GM12878 (cell line): Measurements from ENCODE around the gene FHL3. TPM values are rescaled to one million over a fixed set of nuclear protein-coding genes. Genes with fewer than 3 reads are reported as not detected.

ENCODE experiments used
- ATAC-seq: fragments of 200-7000 bp; cut with Tn5 transposase; 3 replicates; pipeline ENCODE4 v1.9.1; 2020; ENCODE audit warnings: mild to moderate bottlenecking, moderate library complexity
- BruUV-seq: library from RNA; stranded (reverse); fragments of 400-500 nt; replicated peaks from 2 replicates; lab custom pipeline; 2021; lab: Mats Ljungman, UMichigan
- CTCF ChIA-PET: fragments of 300-600 bp; sonication (Branson Sonifier 250); formaldehyde crosslinking; extraction: SDS; loops from one replicate; lab custom pipeline; 2021; ENCODE audit warnings: inconsistent platforms; lab: Yijun Ruan, JAX
- POLR2A ChIA-PET: fragments of 350-600 bp; formaldehyde crosslinking; extraction: SDS; loops from one replicate; lab custom pipeline; 2021; ENCODE audit warnings: inconsistent platforms; lab: Charles Lee
- RAD21 ChIA-PET: fragments of 300-600 bp; sonication (Branson Sonifier 250); formaldehyde crosslinking; loops from one replicate; lab custom pipeline; 2023; ENCODE audit warnings: antibody characterized with exemption; ENCODE audit not compliant: unreplicated experiment; lab: Charles Lee
- SMC1A ChIA-PET: fragments of 300-600 bp; sonication (Branson Sonifier 250); formaldehyde crosslinking; loops from one replicate; lab custom pipeline; 2023; ENCODE audit not compliant: unreplicated experiment, uncharacterized antibody; lab: Charles Lee
- DNase-seq: peaks from one replicate; pipeline ENCODE4 v3.0.0-alpha.2; 2011; ENCODE audit warnings: low read depth, low spot score
- FAIRE-seq: peaks from 3 replicates; lab custom pipeline; 2011; peaks lifted over from hg19 to GRCh38; lab: Jason Lieb, UNC
- H2AFZ ChIP-seq: 2 replicates; pipeline ENCODE4 v1.6.0; 2011; ENCODE audit warnings: low read depth, low read length, control low read depth; ENCODE audit not compliant: control insufficient read depth
- H3K27ac ChIP-seq: 2 replicates; pipeline ENCODE4 v1.5.1; 2011; ENCODE audit warnings: control low read depth; ENCODE audit not compliant: control insufficient read depth, insufficient read depth
- H3K27me3 ChIP-seq, 2 experiments: replicated peaks in 1 of 2; 2 replicates each; pipeline versions ENCODE4 v1.6.0 to v1.6.1; 2011; ENCODE audit warnings: low read length in 1 of 2; ENCODE audit not compliant: control insufficient read depth in 2 of 2, insufficient read depth in 2 of 2
- H3K36me3 ChIP-seq, 2 experiments: 2 replicates each; pipeline ENCODE4 v1.5.1; 2011; ENCODE audit warnings: low read length in 1 of 2; ENCODE audit not compliant: control insufficient read depth in 2 of 2, insufficient read depth in 2 of 2
- H3K4me1 ChIP-seq: 2 replicates; pipeline ENCODE4 v1.6.1; 2011; ENCODE audit warnings: mild to moderate bottlenecking, low read length, moderate library complexity, mixed read lengths; ENCODE audit not compliant: control insufficient read depth, insufficient read depth
- H3K4me2 ChIP-seq: 2 replicates; pipeline ENCODE4 v1.6.0; 2011; ENCODE audit warnings: control low read depth; ENCODE audit not compliant: control insufficient read depth, insufficient read depth
- H3K4me3 ChIP-seq: fragments of 200-600 bp; sonication (generic); 2 replicates; pipeline ENCODE4 v1.5.1; 2016
- H3K79me2 ChIP-seq: 2 replicates; pipeline ENCODE4 v1.6.0; 2011; ENCODE audit warnings: low read length; ENCODE audit not compliant: control insufficient read depth, insufficient read depth
- H3K9ac ChIP-seq: 2 replicates; pipeline ENCODE4 v1.8.0; 2011; ENCODE audit warnings: low read length, control low read depth, mixed read lengths; ENCODE audit not compliant: control insufficient read depth, insufficient read depth
- H3K9me3 ChIP-seq: replicated peaks from 3 replicates; pipeline ENCODE4 v1.5.1; 2011; ENCODE audit warnings: mild to moderate bottlenecking, low read length; ENCODE audit not compliant: control insufficient read depth, insufficient read depth
- H4K20me1 ChIP-seq: 2 replicates; pipeline ENCODE4 v1.6.0; 2011; ENCODE audit not compliant: control insufficient read depth, insufficient read depth
- BCL11A ChIP-seq: IDR thresholded peaks from 2 replicates; pipeline ENCODE4 v1.6.1; 2011; ENCODE audit warnings: low read depth, low read length
- CBFB ChIP-seq: IDR thresholded peaks from 2 replicates; pipeline ENCODE4 v1.6.1; 2016; ENCODE audit warnings: antibody characterized with exemption, low read depth
- EED ChIP-seq: sonication (generic); IDR thresholded peaks from 2 replicates; pipeline ENCODE4 v1.6.1; 2016; ENCODE audit warnings: antibody characterized with exemption, low read depth
- ESRRA ChIP-seq: IDR thresholded peaks from 2 replicates; pipeline ENCODE4 v1.6.1; 2012; ENCODE audit warnings: mild to moderate bottlenecking, low read length, improper control_type of control experiment
- MYB ChIP-seq: fragments of 150-350 bp; IDR thresholded peaks from 2 replicates; pipeline ENCODE4 v1.6.1; 2014; ENCODE audit warnings: mild to moderate bottlenecking, low read depth, low read length, borderline replicate concordance
- PAX8 ChIP-seq: fragments of 450-650 bp; IDR thresholded peaks from 2 replicates; pipeline ENCODE4 v1.6.1; 2017; ENCODE audit warnings: mild to moderate bottlenecking, moderate library complexity
- RAD51 ChIP-seq: fragments of 450-650 bp; IDR thresholded peaks from 2 replicates; pipeline ENCODE4 v1.6.1; 2016; ENCODE audit warnings: moderate library complexity, mild to moderate bottlenecking, inconsistent platforms
- SIN3A ChIP-seq: IDR thresholded peaks from 2 replicates; pipeline ENCODE4 v1.6.1; 2012; ENCODE audit warnings: low read depth, low read length, improper control_type of control experiment
- TAF1 ChIP-seq: IDR thresholded peaks from 2 replicates; pipeline ENCODE4 v1.6.1; 2011; ENCODE audit warnings: mild to moderate bottlenecking, low read depth, low read length, borderline replicate concordance
- WRNIP1 ChIP-seq: IDR thresholded peaks from 2 replicates; pipeline ENCODE4 v1.6.1; 2011; ENCODE audit warnings: low read depth, low read length, improper control_type of control experiment, borderline replicate concordance
- ZNF384 ChIP-seq: IDR thresholded peaks from 2 replicates; pipeline ENCODE4 v1.6.1; 2012; ENCODE audit warnings: low read depth, mild to moderate bottlenecking, low read length, improper control_type of control experiment, borderline replicate concordance
- WGBS: methylation state at CpG from one replicate; pipeline ENCODE4 v1.1.6; 2016; ENCODE audit warnings: low lambda C conversion rate; ENCODE audit not compliant: insufficient replicate concordance, insufficient coverage; ENCODE audit errors: missing lambda C conversion rate; 5-methylcytosine and 5-hydroxymethylcytosine counted together
- in situ Hi-C: fragments of 300-500 bp; cut with MboI; formaldehyde crosslinking; loops from 9 replicates; pipeline ENCODE4 v1.14.3; 2018; ENCODE audit warnings: mixed read lengths
- intact Hi-C: fragments of 100-400 bp; cut with micrococcal nuclease; formaldehyde crosslinking; loops from one replicate; pipeline ENCODE4 v1.14.2; 2022; ENCODE audit not compliant: unreplicated experiment
- polyA plus RNA-seq, 11 experiments: library from polyadenylated mRNA; depleted of rRNA in 4 of 11; unstranded in 6 of 11; stranded (reverse) in 5 of 11; fragments of >200 nt; fragmentation: Nextera tagmentation in 4 of 11; fragmentation: Illumina TruSeq in 1 of 11; extraction: Ambion mirVana in 4 of 11; extraction: Trizol in 1 of 11; gene quantifications; 1 replicate in 1 of 11; 2 replicates in 10 of 11; pipeline versions ENCODE4 v1.2.1 to v1.2.3, GENCODE V29; 2011 to 2016; ENCODE audit warnings: inconsistent platforms in 2 of 11, missing spikeins in 2 of 11, low read depth in 1 of 11
- small RNA-seq: library from RNA; depleted of rRNA; stranded (forward); fragments of <200 nt; gene quantifications from one replicate; pipeline ENCODE3, GENCODE V24; 2014
- total RNA-seq, 4 experiments: library from RNA; depleted of rRNA in 3 of 4; stranded (reverse); fragments of >200 nt in 3 of 4; fragmentation: Illumina TruSeq in 1 of 4; extraction: Trizol in 1 of 4; gene quantifications; 2 replicates each; pipeline versions ENCODE4 v1.2.1 to v1.2.3, GENCODE V29; 2013 to 2021

The FHL3 gene
- total and polyA plus RNA-seq, 10 of the 15 experiments (the other 5 are each of a cell fraction or from before 2014, with no cell fraction given), result 0.26 to 13.9 (median 7.9) TPM

DNA sequence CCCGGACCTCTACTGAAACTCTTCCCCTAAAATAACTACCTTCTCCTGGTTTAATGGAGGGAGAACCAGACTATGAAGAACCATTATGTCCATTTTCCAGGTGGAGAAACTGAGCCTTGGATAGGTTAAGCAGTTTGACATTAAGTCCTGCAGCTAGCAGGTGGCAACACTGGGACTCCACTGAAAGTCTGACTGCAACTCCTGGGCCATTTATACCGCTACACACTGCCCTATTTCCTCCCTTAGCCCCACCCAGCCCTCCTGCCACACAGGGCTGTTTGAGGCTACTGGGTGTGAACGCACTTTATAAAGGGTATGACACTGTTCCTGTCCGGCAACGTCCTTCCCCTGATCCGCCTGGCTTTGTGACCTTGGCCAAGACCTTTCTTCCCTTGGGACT is 58.0 kb downstream of the FHL3 start:
- peak overlapping the region; percentile 88 for H2AFZ ChIP-seq
- no peaks in the 10 kb centered on the region; the same call in 2 of the 3 replicates for H3K9me3 ChIP-seq
- peak; percentile 14; the same call in 1 of the 3 replicates for ATAC-seq
- intact Hi-C loops (no loop called here), in situ Hi-C loops (no loop called here)
- FAIRE-seq, result no peak
- H3K9ac ChIP-seq, result peak overlapping the region; percentile 55
- no peaks in the 10 kb centered on the region for H3K27me3 ChIP-seq
- ChIA-PET SMC1A (interaction anchor here (0.6 to 3.1 kb wide), 10 partner anchors 10 to 74 kb away, joined by 3 to 17 read pairs (median 4); no protein-coding TSS in a partner anchor), RAD21 (interaction anchor here (1.1 to 4.4 kb wide), 3 partner anchors 16 to 24 kb away, joined by 4 to 28 read pairs (median 5); no protein-coding TSS in a partner anchor), CTCF (interaction anchor here (0.5 to 4.5 kb wide), 10 partner anchors 11 to 87 kb away, joined by 3 to 15 read pairs (median 4); partner anchors contain the start of gene MTF1)
- peak overlapping the region; percentile 89; the same call in 1 of the 2 replicates for H3K4me3 ChIP-seq
- H3K36me3 ChIP-seq, result no peaks in the 10 kb centered on the region; a peak in 1 of 4 replicates
- 40% methylated on average over 6 of the region's 6 CpGs for WGBS
- no TSS peak for BruUV-seq
- no peaks in the 10 kb centered on the region for H4K20me1 ChIP-seq
- peak overlapping the region; percentile 32 for H3K4me2 ChIP-seq
- no peak for DNase-seq
- H3K27ac ChIP-seq, result peak overlapping the region; percentile 63
- no peak for TF ChIP-seq TAF1
- no peak for TF ChIP-seq CBFB
- no peak for TF ChIP-seq EED
- TF ChIP-seq ZNF384, result no peak
- no peak for TF ChIP-seq MYB
- no peak for TF ChIP-seq SIN3A
- no peak for TF ChIP-seq WRNIP1
- TF ChIP-seq BCL11A, result no peak
- TF ChIP-seq PAX8, result no peak
- TF ChIP-seq ESRRA, result no peak
- no peak for TF ChIP-seq RAD51
- TF ChIP-seq, all 136 proteins: peak for 0
- peaks cover 5% of the 10 kb centered on the region; the same call in 1 of the 2 replicates for H3K79me2 ChIP-seq
- POLR2A ChIA-PET, result interaction anchor here (0.6 to 2.9 kb wide), 6 partner anchors 14 to 47 kb away, joined by 3 to 17 read pairs (median 3); no protein-coding TSS in a partner anchor
- peaks cover 34% of the 10 kb centered on the region for H3K4me1 ChIP-seq

Small RNAs within 50 kb of the gene (small RNA-seq; reads per million reads assigned to genes)
- gene RF00017 (not detected), gene RNU6-510P (not detected)

Other genes starting within 250 kb of the FHL3 start
Only the 7 nearest of the 9 such genes appear.
- 30.4 and 35.8 TPM in 2 replicates for gene C1orf122, start 197.7 kb downstream of the FHL3 start, total RNA-seq (2014; rRNA removed)
- gene C1orf122, start 197.7 kb downstream of the FHL3 start, total RNA-seq (2014; rRNA removed; fragmentation: Illumina TruSeq; extraction: Trizol), result 6.4 and 6.9 TPM in 2 replicates
- gene C1orf122, start 197.7 kb downstream of the FHL3 start, total RNA-seq (2021), result 30.9 TPM in 2 replicates
- 2.6 and 8.4 TPM in 2 replicates for gene C1orf122, start 197.7 kb downstream of the FHL3 start, polyA plus RNA-seq (2011; rRNA removed)
- gene C1orf122, start 197.7 kb downstream of the FHL3 start, polyA plus RNA-seq (2014; fragmentation: Illumina TruSeq; extraction: Trizol), result 3.0 and 4.6 TPM in 2 replicates
- 1 to 10 TPM; 1.6 to 8.4 TPM for gene C1orf122, start 197.7 kb downstream of the FHL3 start, polyA plus RNA-seq (2014; fragmentation: Nextera tagmentation; extraction: Ambion mirVana)
- 30.9 and 35.5 TPM in 2 replicates for gene C1orf122, start 197.7 kb downstream of the FHL3 start, polyA plus RNA-seq (2014; rRNA removed)
- gene C1orf122, start 197.7 kb downstream of the FHL3 start, polyA plus RNA-seq (2016; fragmentation: Nextera tagmentation; extraction: Ambion mirVana), result 10 to 100 TPM; 21.2 to 29.4 TPM
- 33.2 and 36.2 TPM in 2 replicates for gene YRDC, start 197.3 kb downstream of the FHL3 start, total RNA-seq (2014; rRNA removed)
- 19.4 and 20.1 TPM in 2 replicates for gene YRDC, start 197.3 kb downstream of the FHL3 start, total RNA-seq (2014; rRNA removed; fragmentation: Illumina TruSeq; extraction: Trizol)
- 29.1 and 31.7 TPM in 2 replicates for gene YRDC, start 197.3 kb downstream of the FHL3 start, total RNA-seq (2021)
- 20.5 and 26.5 TPM in 2 replicates for gene YRDC, start 197.3 kb downstream of the FHL3 start, polyA plus RNA-seq (2011; rRNA removed)
- 18.5 and 20.9 TPM in 2 replicates for gene YRDC, start 197.3 kb downstream of the FHL3 start, polyA plus RNA-seq (2014; fragmentation: Illumina TruSeq; extraction: Trizol)
- 10 to 100 TPM in 1 of 2 experiments, 1 to 10 TPM in 1; 4.5 to 15.3 TPM for gene YRDC, start 197.3 kb downstream of the FHL3 start, polyA plus RNA-seq (2014; fragmentation: Nextera tagmentation; extraction: Ambion mirVana)
- gene YRDC, start 197.3 kb downstream of the FHL3 start, polyA plus RNA-seq (2014; rRNA removed), result 32.2 and 34.4 TPM in 2 replicates
- gene YRDC, start 197.3 kb downstream of the FHL3 start, polyA plus RNA-seq (2016; fragmentation: Nextera tagmentation; extraction: Ambion mirVana), result 10 to 100 TPM in 1 of 2 experiments, 1 to 10 TPM in 1; 2.9 to 17.4 TPM
- gene MTF1, start 145.9 kb downstream of the FHL3 start, total RNA-seq (2014; rRNA removed), result 2.0 and 2.2 TPM in 2 replicates
- gene MTF1, start 145.9 kb downstream of the FHL3 start, total RNA-seq (2014; rRNA removed; fragmentation: Illumina TruSeq; extraction: Trizol), result 6.3 and 6.6 TPM in 2 replicates
- 19.2 and 20.4 TPM in 2 replicates for gene MTF1, start 145.9 kb downstream of the FHL3 start, total RNA-seq (2021)
- gene MTF1, start 145.9 kb downstream of the FHL3 start, polyA plus RNA-seq (2011; rRNA removed), result 6.7 and 6.8 TPM in 2 replicates
- gene MTF1, start 145.9 kb downstream of the FHL3 start, polyA plus RNA-seq (2014; fragmentation: Illumina TruSeq; extraction: Trizol), result 9.4 and 11.8 TPM in 2 replicates
- 1 to 10 TPM; 2.8 to 4.4 TPM for gene MTF1, start 145.9 kb downstream of the FHL3 start, polyA plus RNA-seq (2014; fragmentation: Nextera tagmentation; extraction: Ambion mirVana)
- gene MTF1, start 145.9 kb downstream of the FHL3 start, polyA plus RNA-seq (2014; rRNA removed), result 5.5 and 5.6 TPM in 2 replicates
- gene MTF1, start 145.9 kb downstream of the FHL3 start, polyA plus RNA-seq (2016; fragmentation: Nextera tagmentation; extraction: Ambion mirVana), result 10 to 100 TPM; 13.7 to 14.7 TPM
- gene INPP5B, start 58.5 kb downstream of the FHL3 start, total RNA-seq (2014; rRNA removed), result 38.5 and 46.2 TPM in 2 replicates
- 28.8 and 28.9 TPM in 2 replicates for gene INPP5B, start 58.5 kb downstream of the FHL3 start, total RNA-seq (2014; rRNA removed; fragmentation: Illumina TruSeq; extraction: Trizol)
- gene INPP5B, start 58.5 kb downstream of the FHL3 start, total RNA-seq (2021), result 32.0 and 32.6 TPM in 2 replicates
- 45.0 and 54.4 TPM in 2 replicates for gene INPP5B, start 58.5 kb downstream of the FHL3 start, polyA plus RNA-seq (2011; rRNA removed)
- gene INPP5B, start 58.5 kb downstream of the FHL3 start, polyA plus RNA-seq (2014; fragmentation: Illumina TruSeq; extraction: Trizol), result 25.0 and 27.1 TPM in 2 replicates
- gene INPP5B, start 58.5 kb downstream of the FHL3 start, polyA plus RNA-seq (2014; fragmentation: Nextera tagmentation; extraction: Ambion mirVana), result 10 to 100 TPM; 10.9 to 14.6 TPM
- gene INPP5B, start 58.5 kb downstream of the FHL3 start, polyA plus RNA-seq (2014; rRNA removed), result 27.8 and 29.7 TPM in 2 replicates
- gene INPP5B, start 58.5 kb downstream of the FHL3 start, polyA plus RNA-seq (2016; fragmentation: Nextera tagmentation; extraction: Ambion mirVana), result 10 to 100 TPM; 18.3 to 22.2 TPM
- 83.7 and 106 TPM in 2 replicates for gene SF3A3, start 15.5 kb downstream of the FHL3 start, total RNA-seq (2014; rRNA removed)
- 164 and 165 TPM in 2 replicates for gene SF3A3, start 15.5 kb downstream of the FHL3 start, total RNA-seq (2014; rRNA removed; fragmentation: Illumina TruSeq; extraction: Trizol)
- 72.3 and 78.9 TPM in 2 replicates for gene SF3A3, start 15.5 kb downstream of the FHL3 start, total RNA-seq (2021)
- 76.5 and 110 TPM in 2 replicates for gene SF3A3, start 15.5 kb downstream of the FHL3 start, polyA plus RNA-seq (2011; rRNA removed)
- 170 and 185 TPM in 2 replicates for gene SF3A3, start 15.5 kb downstream of the FHL3 start, polyA plus RNA-seq (2014; fragmentation: Illumina TruSeq; extraction: Trizol)
- 100 to 1,000 TPM in 1 of 2 experiments, 10 to 100 TPM in 1; 86.0 to 133 TPM for gene SF3A3, start 15.5 kb downstream of the FHL3 start, polyA plus RNA-seq (2014; fragmentation: Nextera tagmentation; extraction: Ambion mirVana)
- 74.4 and 98.3 TPM in 2 replicates for gene SF3A3, start 15.5 kb downstream of the FHL3 start, polyA plus RNA-seq (2014; rRNA removed)
- 100 to 1,000 TPM; 154 to 155 TPM for gene SF3A3, start 15.5 kb downstream of the FHL3 start, polyA plus RNA-seq (2016; fragmentation: Nextera tagmentation; extraction: Ambion mirVana)
- gene UTP11, start 7.2 kb upstream of the FHL3 start, total RNA-seq (2014; rRNA removed), result 51.5 and 55.0 TPM in 2 replicates
- gene UTP11, start 7.2 kb upstream of the FHL3 start, total RNA-seq (2014; rRNA removed; fragmentation: Illumina TruSeq; extraction: Trizol), result 77.8 and 78.1 TPM in 2 replicates
- 39.6 and 41.8 TPM in 2 replicates for gene UTP11, start 7.2 kb upstream of the FHL3 start, total RNA-seq (2021)
- gene UTP11, start 7.2 kb upstream of the FHL3 start, polyA plus RNA-seq (2011; rRNA removed), result 34.5 and 47.6 TPM in 2 replicates
- gene UTP11, start 7.2 kb upstream of the FHL3 start, polyA plus RNA-seq (2014; fragmentation: Illumina TruSeq; extraction: Trizol), result 125 and 146 TPM in 2 replicates
- gene UTP11, start 7.2 kb upstream of the FHL3 start, polyA plus RNA-seq (2014; fragmentation: Nextera tagmentation; extraction: Ambion mirVana), result 100 to 1,000 TPM in 1 of 2 experiments, 10 to 100 TPM in 1; 96.4 to 107 TPM
- 54.9 and 57.2 TPM in 2 replicates for gene UTP11, start 7.2 kb upstream of the FHL3 start, polyA plus RNA-seq (2014; rRNA removed)
- gene UTP11, start 7.2 kb upstream of the FHL3 start, polyA plus RNA-seq (2016; fragmentation: Nextera tagmentation; extraction: Ambion mirVana), result 10 to 100 TPM; 62.7 to 65.7 TPM
- gene POU3F1, start 41.3 kb upstream of the FHL3 start, total RNA-seq (2014; rRNA removed), result 0.23 and 0.38 TPM in 2 replicates
- 0.09 and 0.14 TPM in 2 replicates for gene POU3F1, start 41.3 kb upstream of the FHL3 start, total RNA-seq (2014; rRNA removed; fragmentation: Illumina TruSeq; extraction: Trizol)
- 0.38 and 0.53 TPM in 2 replicates for gene POU3F1, start 41.3 kb upstream of the FHL3 start, total RNA-seq (2021)
- 0.10 TPM in 1 of 2 replicates, not detected in the other for gene POU3F1, start 41.3 kb upstream of the FHL3 start, polyA plus RNA-seq (2011; rRNA removed)
- 0.09 and 0.13 TPM in 2 replicates for gene POU3F1, start 41.3 kb upstream of the FHL3 start, polyA plus RNA-seq (2014; fragmentation: Illumina TruSeq; extraction: Trizol)
- under 1 TPM in 1 of 2 experiments, not detected in 1; 0.04 TPM for gene POU3F1, start 41.3 kb upstream of the FHL3 start, polyA plus RNA-seq (2014; fragmentation: Nextera tagmentation; extraction: Ambion mirVana)
- gene POU3F1, start 41.3 kb upstream of the FHL3 start, polyA plus RNA-seq (2014; rRNA removed), result 0.15 and 0.53 TPM in 2 replicates
- not detected for gene POU3F1, start 41.3 kb upstream of the FHL3 start, polyA plus RNA-seq (2016; fragmentation: Nextera tagmentation; extraction: Ambion mirVana)